ENCODE data around the gene MCUB. TPM values are rescaled to one million over a fixed set of nuclear protein-coding genes. Genes with fewer than 3 reads are reported as not detected.

Gene MCUB
- total and polyA plus RNA-seq, 2 of the 13 experiments (the other 11 are each of a cell fraction or from before 2014, with no cell fraction given) = 0.95 to 2.2 TPM

- no TSS peak for BruUV-seq (replicated peaks)
- FAIRE-seq (no peak), DNase-seq (ENCODE audit: low spot score) (no peak), ATAC-seq (no peak)
- H3K79me2 ChIP-seq (ENCODE audit: insufficient read depth, low read length) = no peaks in the 10 kb centered on the region
- POLR2A ChIA-PET = no interaction called here
- in situ Hi-C loops (cut with HindIII; ENCODE audit: extremely low pct_ligation_motif_present, low pct_unique_long_range_greater_than_20kb) = no loop called here
- no peaks in the 10 kb centered on the region; a peak in 1 of 5 replicates for H3K27me3 ChIP-seq (ENCODE audit: control insufficient read depth in 1 of 2, insufficient read depth in 2 of 2, low read length in 2 of 2)
- no peaks in the 10 kb centered on the region for H4K20me1 ChIP-seq (ENCODE audit: insufficient read depth, low read length)
- no peak overlapping the region for H3K27ac ChIP-seq (ENCODE audit: extremely low read length, insufficient read depth, low read length)
- no peak for TF ChIP-seq HMGA1 (CRISPR knock-in tag; conservative IDR thresholded peaks at IDR 0.05)
- no peak for TF ChIP-seq DNMT1 (CRISPR knock-in tag; IDR thresholded peaks at IDR 0.05)
- no peak for TF ChIP-seq KDM4B (CRISPR knock-in tag; IDR thresholded peaks at IDR 0.05)
- no peak for TF ChIP-seq MAFK (conservative IDR thresholded peaks at IDR 0.05 in 1 of 2, IDR thresholded peaks at IDR 0.05 in 1 of 2; ENCODE audit: low read length in 2 of 2)
- no peak for TF ChIP-seq SNAPC4 (CRISPR knock-in tag; IDR thresholded peaks at IDR 0.05)
- TF ChIP-seq PAXIP1 (CRISPR knock-in tag; conservative IDR thresholded peaks at IDR 0.05) = no peak
- TF ChIP-seq BRCA1 (CRISPR knock-in tag; IDR thresholded peaks at IDR 0.05) = no peak
- no peak for TF ChIP-seq MXI1 (IDR thresholded peaks at IDR 0.05; ENCODE audit: borderline replicate concordance, low read depth, low read length)
- TF ChIP-seq ZMYM3 (CRISPR knock-in tag; IDR thresholded peaks at IDR 0.05) = no peak
- no peak for TF ChIP-seq TERF1 (CRISPR knock-in tag; IDR thresholded peaks at IDR 0.05)
- no peak for TF ChIP-seq ZNF597 (CRISPR knock-in tag; IDR thresholded peaks at IDR 0.05)
- no peak for TF ChIP-seq ZNF24 (IDR thresholded peaks at IDR 0.05)
- TF ChIP-seq ZEB1 (IDR thresholded peaks at IDR 0.05; ENCODE audit: insufficient replicate concordance, low read depth) = no peak
- TF ChIP-seq ZMYM4 (CRISPR knock-in tag; IDR thresholded peaks at IDR 0.05) = no peak
- TF ChIP-seq RNF2 (conservative IDR thresholded peaks at IDR 0.05; ENCODE audit: low read depth) = no peak
- H3K9me3 ChIP-seq (ENCODE audit: low read length) = no peaks in the 10 kb centered on the region
- no peak overlapping the region for H3K9ac ChIP-seq (ENCODE audit: insufficient read depth, low read depth, low read length)
- intact Hi-C loops (cut with micrococcal nuclease; ENCODE audit: unreplicated experiment) = no loop called here
- H2AFZ ChIP-seq (ENCODE audit: low read length) = no peak overlapping the region
- WGBS (ENCODE audit: low lambda C conversion rate) = 46% methylated on average over 3 of the region's 3 CpGs
- H3K4me3 ChIP-seq (replicated peaks in 1 of 3; ENCODE audit: insufficient read depth in 1 of 3, low read depth in 2 of 3, low read length in 3 of 3) = no peak overlapping the region
- H3K4me1 ChIP-seq (ENCODE audit: insufficient read depth, low read length) = no peaks in the 10 kb centered on the region
- no peak overlapping the region for H3K4me2 ChIP-seq (ENCODE audit: low read depth, low read length)
- CTCF ChIA-PET (ENCODE audit: low intra/inter-chr PET ratio, low total read pairs) = no interaction called here
- H3K36me3 ChIP-seq (replicated peaks in 1 of 2; ENCODE audit: control insufficient read depth in 1 of 2, insufficient read depth in 2 of 2, low read length in 2 of 2) = no peaks in the 10 kb centered on the region
These were observed 30.9 kb downstream of the MCUB start for GRCh38 chr4:109590905-109591304.
